Osteocyte (in vitro differentiated cells): ENCODE data around the gene EVI5L. TPM values are rescaled to one million over a fixed set of nuclear protein-coding genes. Genes with fewer than 3 reads are reported as not detected.

Source experiments
- total RNA-seq: library from RNA; stranded (reverse); gene quantifications from 2 replicates; pipeline ENCODE4 v1.2.1, GENCODE V29; 2021

The EVI5L gene
- total RNA-seq, 1 donor from 2014 or later: 27.6 TPM

Other genes with a start within 250 kb of the EVI5L start
- gene CAMSAP3, start 234.4 kb upstream of the EVI5L start, total RNA-seq: 0.57 and 1.1 TPM in 2 replicates
- 40.9 and 41.7 TPM in 2 replicates for gene XAB2, start 200.7 kb upstream of the EVI5L start, total RNA-seq
- gene PET100, start 200.4 kb upstream of the EVI5L start, total RNA-seq: 89.7 and 122 TPM in 2 replicates
- not detected in 2 replicates for gene PCP2, start 196.5 kb upstream of the EVI5L start, total RNA-seq
- gene STXBP2, start 193.1 kb upstream of the EVI5L start, total RNA-seq: 11.6 and 13.6 TPM in 2 replicates
- gene RETN, start 161.2 kb upstream of the EVI5L start, total RNA-seq: not detected in 2 replicates
- not detected in 2 replicates for gene MCEMP1, start 153.1 kb upstream of the EVI5L start, total RNA-seq
- gene TRAPPC5, start 149.4 kb upstream of the EVI5L start, total RNA-seq: 105 and 108 TPM in 2 replicates
- gene FCER2, start 128.1 kb upstream of the EVI5L start, total RNA-seq: not detected in 2 replicates
- gene CLEC4G, start 98.1 kb upstream of the EVI5L start, total RNA-seq: not detected in 2 replicates
- gene CD209, start 82.7 kb upstream of the EVI5L start, total RNA-seq: not detected in 2 replicates
- gene CLEC4M, start 67.0 kb upstream of the EVI5L start, total RNA-seq: not detected in 2 replicates
- 0.24 and 0.51 TPM in 2 replicates for gene PRR36, start 44.2 kb downstream of the EVI5L start, total RNA-seq
- gene LRRC8E, start 58.3 kb downstream of the EVI5L start, total RNA-seq: 3.3 and 3.5 TPM in 2 replicates
- gene MAP2K7, start 73.7 kb downstream of the EVI5L start, total RNA-seq: 34.4 and 42.1 TPM in 2 replicates
- 2.3 and 2.6 TPM in 2 replicates for gene TGFBR3L, start 84.6 kb downstream of the EVI5L start, total RNA-seq
- gene SNAPC2, start 90.1 kb downstream of the EVI5L start, total RNA-seq: 19.6 and 21.9 TPM in 2 replicates
- 28.7 and 28.8 TPM in 2 replicates for gene CTXN1, start 95.9 kb downstream of the EVI5L start, total RNA-seq
- gene TIMM44, start 113.4 kb downstream of the EVI5L start, total RNA-seq: 69.4 and 73.4 TPM in 2 replicates
- 89.6 and 98.5 TPM in 2 replicates for gene ELAVL1, start 175.4 kb downstream of the EVI5L start, total RNA-seq
- gene CCL25, start 222.5 kb downstream of the EVI5L start, total RNA-seq: not detected in 2 replicates